Epithelial cell of esophagus (primary cell): Measurements from ENCODE around the gene ACOT9.

ENCODE experiments used
- DNase-seq: peaks from one replicate; pipeline ENCODE4 v3.0.0; 2010; ENCODE audit warnings: low read depth
- H3K4me3 ChIP-seq: 2 replicates; pipeline ENCODE4 v1.5.1; 2011; ENCODE audit warnings: mild to moderate bottlenecking, low read length, control low read depth
- TF ChIP-seq, protein P1 (sequence below): IDR thresholded peaks from 2 replicates; pipeline ENCODE4 v1.5.1; 2011; ENCODE audit warnings: low read depth, mild to moderate bottlenecking, low read length, control low read depth, inconsistent platforms; ENCODE audit not compliant: insufficient read depth; ENCODE audit errors: missing control alignments

Gene ACOT9

DNA sequence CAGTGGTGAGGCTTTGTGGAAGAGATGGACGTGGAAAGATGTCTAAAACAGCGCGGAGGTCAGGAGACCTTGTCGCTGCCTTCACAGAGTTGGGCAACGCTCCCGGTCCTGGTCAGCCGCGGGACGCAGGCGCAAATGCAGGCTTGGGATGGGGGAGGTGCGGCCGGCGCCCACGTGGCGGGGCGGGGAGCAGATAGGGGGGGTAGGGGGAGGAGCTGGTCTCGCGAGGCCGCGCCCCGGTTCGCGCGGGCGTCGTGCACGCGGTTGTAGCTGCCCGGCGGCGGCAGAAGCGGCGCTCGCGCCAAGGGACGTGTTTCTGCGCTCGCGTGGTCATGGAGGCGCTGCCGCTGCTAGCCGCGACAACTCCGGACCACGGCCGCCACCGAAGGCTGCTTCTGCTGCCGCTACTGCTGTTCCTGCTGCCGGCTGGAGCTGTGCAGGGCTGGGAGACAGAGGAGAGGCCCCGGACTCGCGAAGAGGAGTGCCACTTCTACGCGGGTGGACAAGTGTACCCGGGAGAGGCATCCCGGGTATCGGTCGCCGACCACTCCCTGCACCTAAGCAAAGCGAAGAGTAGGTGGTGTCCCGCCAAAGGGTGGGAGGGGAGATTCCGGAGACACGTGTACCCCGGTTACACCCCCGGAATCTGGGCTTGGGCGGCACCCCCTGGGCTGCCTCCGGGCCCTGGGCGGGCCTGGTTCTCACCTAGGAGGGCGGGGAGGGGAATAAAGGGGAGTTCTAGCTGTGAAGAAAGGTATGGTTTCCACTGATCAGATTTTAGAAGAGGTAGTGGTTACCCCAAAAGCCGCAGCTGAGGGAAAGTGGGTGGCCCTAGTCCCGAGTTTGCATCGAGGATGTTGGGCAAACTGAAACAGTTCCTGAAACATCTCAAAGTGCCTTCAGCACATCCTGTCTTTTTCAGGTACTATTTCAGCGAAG lies 75.6 kb downstream of the ACOT9 start, which contains the start of gene PRDX4:
Gene PRDX4 (plus strand): TSS at position 255 of the 939 bp plus-strand sequence. CDS start 78 bp downstream, at position 333.
- peak; percentile 86 for DNase-seq
- TF ChIP-seq, protein P1, sequence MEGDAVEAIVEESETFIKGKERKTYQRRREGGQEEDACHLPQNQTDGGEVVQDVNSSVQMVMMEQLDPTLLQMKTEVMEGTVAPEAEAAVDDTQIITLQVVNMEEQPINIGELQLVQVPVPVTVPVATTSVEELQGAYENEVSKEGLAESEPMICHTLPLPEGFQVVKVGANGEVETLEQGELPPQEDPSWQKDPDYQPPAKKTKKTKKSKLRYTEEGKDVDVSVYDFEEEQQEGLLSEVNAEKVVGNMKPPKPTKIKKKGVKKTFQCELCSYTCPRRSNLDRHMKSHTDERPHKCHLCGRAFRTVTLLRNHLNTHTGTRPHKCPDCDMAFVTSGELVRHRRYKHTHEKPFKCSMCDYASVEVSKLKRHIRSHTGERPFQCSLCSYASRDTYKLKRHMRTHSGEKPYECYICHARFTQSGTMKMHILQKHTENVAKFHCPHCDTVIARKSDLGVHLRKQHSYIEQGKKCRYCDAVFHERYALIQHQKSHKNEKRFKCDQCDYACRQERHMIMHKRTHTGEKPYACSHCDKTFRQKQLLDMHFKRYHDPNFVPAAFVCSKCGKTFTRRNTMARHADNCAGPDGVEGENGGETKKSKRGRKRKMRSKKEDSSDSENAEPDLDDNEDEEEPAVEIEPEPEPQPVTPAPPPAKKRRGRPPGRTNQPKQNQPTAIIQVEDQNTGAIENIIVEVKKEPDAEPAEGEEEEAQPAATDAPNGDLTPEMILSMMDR: no peak
- H3K4me3 ChIP-seq: peak within 1 kb of the TSS; percentile 62

DNA sequence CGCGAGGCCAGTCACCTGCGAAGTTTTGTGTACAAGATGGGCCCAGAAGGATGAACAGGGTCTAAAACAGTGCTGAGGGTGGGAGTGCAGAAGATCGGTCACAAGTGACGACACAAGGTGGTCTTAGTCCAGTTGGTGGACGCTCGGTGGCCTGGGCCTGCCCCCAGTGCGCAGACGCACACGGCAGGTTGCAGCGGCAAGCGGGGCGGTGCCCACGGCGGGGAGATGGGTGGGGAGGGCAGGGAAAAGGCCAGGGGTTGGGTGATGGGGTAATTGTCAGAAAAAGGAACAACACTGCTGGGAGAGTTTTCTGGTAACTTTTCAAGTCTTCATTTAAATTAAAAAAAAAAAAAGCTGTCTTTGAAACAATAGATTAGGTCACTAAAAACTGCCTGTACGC lies 76.8 kb downstream of the ACOT9 start:
- TF ChIP-seq, protein P1: no peak
- H3K4me3 ChIP-seq: no peak overlapping the region
- DNase-seq: no peak

DNA sequence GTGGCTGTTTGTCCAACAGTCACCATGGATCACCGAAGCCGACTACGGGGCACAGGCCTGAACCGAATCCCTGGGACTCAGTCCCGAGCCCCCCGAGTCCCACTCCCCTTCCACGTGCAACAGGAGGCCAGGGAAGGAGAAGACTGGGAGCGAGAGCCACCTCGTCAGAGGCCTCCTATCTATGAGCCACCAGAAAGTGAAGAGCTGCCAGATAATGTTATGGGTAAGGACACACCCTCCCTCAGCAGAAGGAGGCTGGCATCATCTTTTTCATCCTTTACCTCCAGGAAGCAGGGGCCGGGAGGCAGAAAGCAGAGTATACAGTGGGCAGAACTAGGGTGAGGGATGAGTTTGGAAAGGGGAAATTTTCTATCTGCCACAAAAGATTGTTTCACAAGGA lies 78.6 kb downstream of the ACOT9 start:
- no peak overlapping the region for H3K4me3 ChIP-seq
- TF ChIP-seq, protein P1: no peak
- DNase-seq: no peak

DNA sequence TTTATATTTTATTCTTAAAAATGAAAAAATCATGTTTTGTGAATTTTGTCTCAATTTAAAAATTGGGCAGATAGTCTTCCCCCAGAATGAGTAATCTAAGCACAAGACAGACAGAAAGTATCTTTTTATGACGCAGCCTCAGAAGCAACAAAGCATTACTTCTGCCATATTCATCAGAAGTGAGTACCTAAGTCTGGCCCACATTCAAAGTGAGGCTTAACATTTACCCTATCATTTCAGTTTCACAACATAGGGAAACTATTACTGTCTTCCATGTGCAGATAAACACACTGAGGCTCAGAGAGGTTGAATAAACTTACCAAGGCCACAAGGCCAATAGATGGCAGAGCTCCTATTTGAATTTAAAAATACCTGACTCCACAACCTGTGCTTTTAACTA lies 80.2 kb downstream of the ACOT9 start:
- DNase-seq: peak; percentile 48
- TF ChIP-seq, protein P1: no peak
- no peak overlapping the region for H3K4me3 ChIP-seq

- no peak overlapping the region for H3K4me3 ChIP-seq
- DNase-seq: no peak
- TF ChIP-seq, protein P1: no peak
These were observed 80.9 kb downstream of the ACOT9 start for GRCh38 chrX:23662187-23662586.

DNA sequence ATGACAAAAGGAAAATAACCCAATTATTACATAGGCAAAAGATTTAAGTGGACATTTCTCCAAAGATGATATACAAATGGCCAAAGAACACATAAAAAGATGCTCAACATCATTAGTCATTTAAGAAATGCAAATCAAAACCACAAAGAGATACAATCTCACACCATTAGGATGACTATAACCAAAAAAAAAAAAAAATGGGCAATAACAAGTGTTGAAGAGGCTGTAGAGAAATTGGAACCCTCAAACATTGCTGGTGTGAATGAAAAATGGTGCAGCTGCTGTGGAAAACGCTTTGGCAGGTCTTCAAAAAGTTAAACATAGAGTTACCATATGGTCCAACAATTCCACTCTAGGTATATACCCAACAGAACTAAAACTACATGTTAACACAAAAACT lies 81.4 kb downstream of the ACOT9 start:
- TF ChIP-seq, protein P1: no peak
- H3K4me3 ChIP-seq: no peak overlapping the region
- no peak for DNase-seq
